Measurements from ENCODE around the gene AKIRIN2.
"Not testable (repeated sequence)": the region's sequence is repeated elsewhere in the genome, so short reads cannot be mapped to it uniquely, and the experiment has no call there.

Gene AKIRIN2

DNA sequence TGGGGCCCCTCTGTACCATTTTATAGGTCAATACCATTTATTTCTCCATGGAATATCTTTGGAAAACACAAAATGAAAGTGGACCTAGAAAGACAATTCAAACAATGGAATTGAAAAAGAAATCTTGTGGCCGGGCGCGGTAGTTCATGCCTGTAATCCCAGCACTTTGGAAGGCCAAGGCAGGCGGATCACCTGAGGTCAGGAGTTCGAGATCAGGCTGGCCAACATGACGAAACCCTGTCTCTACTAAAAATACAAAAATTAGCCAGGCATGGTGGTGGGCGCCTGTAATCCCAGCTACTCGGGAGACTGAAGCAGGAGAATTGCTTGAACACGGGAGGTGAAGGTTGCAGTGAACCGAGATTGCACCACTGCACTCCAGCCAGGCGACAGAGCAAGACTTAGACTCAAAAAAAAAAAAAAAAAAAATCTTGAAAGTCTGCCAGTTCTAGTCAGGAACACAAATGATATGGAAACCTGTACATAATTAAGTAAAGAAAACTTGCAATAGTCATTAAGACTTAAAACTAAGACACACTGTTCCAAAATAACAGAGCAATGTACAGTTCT lies 15.3 kb downstream of the AKIRIN2 start:
- DNase-seq: not testable (repeated sequence)

DNA sequence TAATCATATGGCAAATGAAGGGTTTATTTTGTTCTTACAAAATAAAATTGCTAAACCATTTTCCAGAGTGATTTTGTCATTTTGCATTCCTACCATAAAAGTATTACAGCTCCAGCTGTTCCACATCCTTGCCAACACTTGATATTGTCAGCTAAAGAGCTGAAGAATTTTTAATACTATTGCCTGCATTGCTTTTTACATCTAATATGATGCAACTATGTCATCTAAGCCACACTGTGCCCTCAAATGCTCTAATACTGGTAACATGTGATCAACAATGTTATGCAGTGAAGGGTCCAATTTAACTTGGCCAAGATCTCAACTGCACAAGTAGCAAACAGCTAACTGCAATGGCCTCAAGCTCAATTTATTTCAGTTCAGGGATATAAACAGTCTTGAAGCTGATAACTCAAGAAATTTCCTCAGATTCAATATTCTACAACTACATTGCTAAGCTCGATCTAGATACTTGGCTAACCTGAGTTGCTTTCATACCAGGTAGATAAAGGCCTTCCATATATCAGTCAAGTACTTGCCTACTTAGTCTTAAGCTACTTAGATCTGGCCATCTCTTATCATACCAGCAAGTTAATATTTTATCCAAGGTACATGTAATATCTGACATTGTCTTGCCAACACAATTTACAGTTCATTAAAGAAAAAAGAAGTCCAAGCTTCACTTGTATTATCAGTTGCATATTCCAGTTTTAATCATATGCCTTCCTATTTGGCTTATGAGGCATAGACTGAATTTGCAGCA lies 17.0 kb downstream of the AKIRIN2 start:
- DNase-seq: no peak

DNA sequence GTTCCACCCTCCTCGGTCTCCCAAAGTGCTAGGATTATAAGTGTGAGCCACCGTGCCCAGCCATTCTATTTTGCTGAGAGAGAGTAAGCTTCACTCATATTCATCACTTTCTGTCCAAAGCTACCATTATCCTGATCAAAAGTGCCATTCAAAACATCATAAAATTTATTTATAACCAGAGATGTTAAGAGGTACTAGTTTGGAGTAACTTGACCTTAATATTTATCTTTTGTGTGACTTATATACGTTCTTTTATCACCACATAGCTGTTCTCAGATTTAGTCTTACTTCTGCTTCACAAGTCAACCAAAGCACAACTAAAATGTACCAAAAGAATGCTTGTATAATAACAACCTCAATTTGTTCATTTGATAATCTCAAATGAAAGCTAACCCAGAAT lies 18.1 kb downstream of the AKIRIN2 start:
- no peak for DNase-seq

DNA sequence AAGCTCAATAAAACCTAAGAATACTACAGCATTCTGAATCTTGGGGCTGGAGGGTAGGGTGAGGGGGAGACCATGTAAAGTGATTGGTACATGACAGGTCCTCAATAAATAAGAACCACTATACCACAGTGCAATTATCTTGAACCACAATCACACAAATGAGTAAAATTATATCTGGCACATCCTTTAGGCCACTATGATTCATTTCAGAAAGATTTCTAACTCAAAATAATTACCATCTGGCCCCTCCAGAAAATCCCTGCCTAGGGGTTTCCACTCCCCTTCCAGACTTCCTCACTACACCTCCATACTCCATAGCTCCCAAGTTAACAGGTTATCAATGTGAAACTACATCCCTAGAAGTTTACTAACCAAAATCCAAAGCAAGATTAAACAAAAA lies 19.7 kb downstream of the AKIRIN2 start:
- DNase-seq: no peak

DNA sequence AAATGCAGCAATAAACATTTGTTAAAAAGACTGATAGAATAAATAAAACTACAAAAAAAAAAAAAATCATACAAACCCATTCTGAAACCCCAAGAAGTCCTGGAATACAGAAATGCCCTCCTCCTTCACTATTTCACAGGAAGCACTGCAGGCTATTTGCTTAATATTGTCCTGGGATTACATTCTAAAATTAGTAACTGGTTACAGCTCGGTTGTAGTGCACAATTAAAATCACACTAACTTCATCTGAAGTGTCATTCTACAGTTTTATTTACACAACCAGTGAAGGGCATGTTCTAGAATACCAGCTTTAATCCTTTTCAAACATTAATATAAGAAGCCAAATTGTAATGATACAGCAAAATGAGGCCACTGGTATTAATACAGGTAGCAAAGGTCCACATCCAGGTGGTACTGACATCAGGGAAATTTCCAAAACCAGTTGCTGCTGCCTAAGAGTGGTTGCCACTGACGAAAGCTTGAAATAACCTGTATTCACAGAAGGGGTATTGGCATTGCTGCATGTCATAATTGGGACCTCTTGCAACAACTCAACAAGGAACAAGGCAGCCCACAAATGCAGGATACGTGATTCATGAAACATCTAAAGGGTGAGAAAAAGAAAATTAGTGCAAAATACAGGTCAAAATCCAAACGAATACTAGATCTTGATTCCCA lies 26.9 kb downstream of the AKIRIN2 start:
- DNase-seq: no peak

DNA sequence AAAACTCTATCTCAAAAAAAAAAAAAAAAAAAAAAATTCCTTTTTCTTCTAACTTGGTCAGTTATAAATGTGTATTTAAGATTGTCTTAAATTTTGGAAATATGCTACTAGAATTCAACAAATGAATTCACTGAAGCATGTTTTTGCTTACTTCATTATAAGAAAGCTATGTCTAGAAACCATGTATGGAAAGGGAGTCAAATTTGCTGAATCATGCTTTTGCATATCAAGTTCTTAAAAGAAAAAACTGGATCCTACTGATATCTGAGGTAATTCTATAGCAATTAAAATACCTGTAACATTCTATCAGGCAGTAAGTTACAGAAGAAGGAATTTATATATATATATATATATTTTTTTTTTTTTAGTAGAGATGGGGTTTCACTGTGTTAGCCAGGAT lies 27.7 kb downstream of the AKIRIN2 start:
- DNase-seq: no peak

DNA sequence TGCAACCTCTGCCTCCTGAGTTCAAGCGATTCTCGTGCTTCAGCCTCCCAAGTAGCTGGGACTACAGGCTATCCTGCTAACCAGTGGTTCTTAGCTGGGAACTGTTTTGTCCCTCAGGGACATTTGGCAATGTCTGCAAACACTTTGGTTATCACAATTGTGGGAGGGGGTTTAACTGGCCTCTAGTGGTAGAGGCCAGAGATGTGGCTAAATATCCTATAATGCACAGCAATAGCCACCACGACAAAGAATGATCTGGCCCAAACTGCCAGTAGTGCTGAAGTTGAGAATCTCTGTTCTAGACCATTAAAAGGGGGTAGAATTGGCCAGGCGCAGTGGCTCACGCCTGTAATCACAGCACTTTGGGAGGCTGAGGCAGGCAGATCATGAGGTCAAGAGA lies 28.8 kb downstream of the AKIRIN2 start:
- DNase-seq: no peak

DNA sequence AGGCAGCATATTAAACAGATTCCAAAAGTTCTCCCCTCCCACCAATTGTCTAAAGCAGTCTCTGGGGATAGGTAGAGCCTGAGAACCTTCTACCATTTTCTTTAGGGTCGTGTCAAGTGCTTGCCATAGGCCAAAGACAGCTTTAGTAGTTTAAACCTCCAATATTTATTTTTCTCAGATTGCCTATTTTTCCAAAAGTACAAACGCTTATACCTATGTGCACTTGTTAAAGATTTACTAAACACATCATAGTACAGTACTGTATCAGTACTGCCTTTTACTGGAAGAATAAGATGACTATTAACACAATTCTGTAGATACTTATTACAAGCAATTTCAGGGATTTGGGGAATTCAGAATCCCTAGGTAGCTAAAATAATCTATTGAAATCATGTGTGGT lies 29.4 kb downstream of the AKIRIN2 start:
- DNase-seq: no peak

DNA sequence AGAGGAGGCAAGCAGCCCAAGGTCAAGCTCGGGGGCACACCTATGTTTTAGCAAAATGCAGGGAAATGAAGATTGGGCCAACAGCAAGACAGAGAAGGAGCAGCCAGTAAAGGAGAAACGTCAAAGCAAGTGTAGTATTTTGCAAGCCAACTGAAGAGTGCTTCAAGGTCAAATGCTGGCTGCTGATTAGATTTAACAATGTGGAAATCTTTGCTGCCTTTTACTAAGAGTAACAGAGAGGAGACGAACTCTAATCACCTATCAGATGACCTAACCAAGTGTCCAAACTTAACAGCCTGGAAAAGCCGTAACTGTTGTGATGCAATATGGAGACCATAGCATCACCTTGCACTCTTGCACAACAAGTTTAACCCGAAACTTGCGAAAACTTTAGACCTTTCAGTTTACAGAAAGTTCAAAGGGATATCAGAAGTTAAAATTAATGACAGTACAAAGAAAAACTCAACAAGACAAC lies 30.4 kb downstream of the AKIRIN2 start:
- no peak for DNase-seq

DNA sequence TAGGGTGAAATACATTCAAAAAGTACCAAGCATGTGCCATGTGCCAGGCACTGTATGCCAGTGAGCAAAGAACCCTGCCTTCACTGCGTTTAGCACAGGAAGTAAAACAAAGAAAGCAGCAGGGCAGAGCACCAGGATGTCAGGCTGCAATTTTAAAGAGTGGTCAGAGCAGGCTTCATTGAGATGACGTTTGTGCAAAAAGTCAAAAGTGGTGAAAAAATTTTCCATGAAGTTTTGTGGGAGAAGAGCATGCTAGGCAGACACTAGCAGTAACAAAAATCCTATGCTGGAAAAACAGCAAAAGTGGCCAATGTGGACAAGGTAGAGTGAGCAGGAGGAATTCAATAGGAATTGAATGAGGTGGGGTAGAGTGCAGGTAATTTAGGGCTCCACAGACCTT lies 31.3 kb downstream of the AKIRIN2 start:
- DNase-seq: no peak

DNA sequence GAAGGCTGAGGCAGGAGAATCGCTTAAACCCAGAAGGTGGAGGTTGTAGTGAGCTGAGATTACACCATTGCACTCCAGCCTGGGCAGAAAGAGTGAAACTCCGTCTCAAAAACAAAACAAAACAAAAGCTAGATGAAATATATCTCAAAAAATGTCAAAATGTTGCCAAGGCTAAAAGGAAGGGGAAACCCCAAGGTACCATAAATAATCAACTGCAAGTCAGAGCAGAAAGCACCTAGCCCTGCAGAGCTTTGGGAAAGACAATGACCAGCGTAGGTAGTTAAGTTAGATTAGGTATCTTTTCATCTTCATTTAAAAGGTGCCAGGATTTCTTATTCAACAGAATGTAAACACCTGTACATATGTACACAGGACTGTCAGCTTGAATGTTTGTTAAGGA lies 33.0 kb downstream of the AKIRIN2 start:
- DNase-seq: no peak

DNA sequence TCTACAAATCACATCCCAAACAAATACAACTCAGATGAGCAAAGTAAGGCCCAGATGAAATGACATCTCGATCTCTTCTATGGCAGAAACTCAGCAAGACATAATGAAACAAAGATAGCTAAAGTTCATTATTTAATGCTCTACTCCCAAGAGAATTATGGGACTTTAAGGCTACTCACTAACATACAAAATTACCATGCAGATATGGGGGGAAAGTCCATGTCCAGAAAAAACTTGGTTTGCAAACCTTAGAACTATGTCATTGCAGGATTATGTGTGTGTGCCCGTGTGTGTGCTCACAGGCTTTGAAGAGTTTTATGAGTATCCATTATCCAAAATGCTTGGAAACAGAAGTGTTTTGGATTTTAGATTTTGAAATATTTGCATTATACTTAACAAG lies 34.0 kb downstream of the AKIRIN2 start:
- no peak for DNase-seq

DNA sequence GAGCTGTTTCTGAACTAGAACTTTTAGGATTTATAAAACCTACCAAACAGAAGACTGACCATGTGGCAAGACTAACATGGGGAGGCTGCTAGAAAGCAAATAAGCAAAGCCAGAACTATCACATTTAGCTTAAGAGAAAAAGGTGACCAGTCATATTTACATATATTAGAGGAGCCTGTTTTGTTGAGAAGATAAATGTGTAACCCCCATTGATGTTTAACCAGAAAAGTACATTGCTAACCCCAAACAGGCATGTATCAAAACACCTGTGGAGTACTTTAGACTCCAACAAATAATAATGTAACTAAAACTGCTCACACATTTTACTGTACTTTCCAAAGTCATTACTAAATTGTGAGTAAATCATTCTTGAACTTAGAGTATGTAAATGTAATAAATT lies 35.0 kb downstream of the AKIRIN2 start:
- no peak for DNase-seq

DNA sequence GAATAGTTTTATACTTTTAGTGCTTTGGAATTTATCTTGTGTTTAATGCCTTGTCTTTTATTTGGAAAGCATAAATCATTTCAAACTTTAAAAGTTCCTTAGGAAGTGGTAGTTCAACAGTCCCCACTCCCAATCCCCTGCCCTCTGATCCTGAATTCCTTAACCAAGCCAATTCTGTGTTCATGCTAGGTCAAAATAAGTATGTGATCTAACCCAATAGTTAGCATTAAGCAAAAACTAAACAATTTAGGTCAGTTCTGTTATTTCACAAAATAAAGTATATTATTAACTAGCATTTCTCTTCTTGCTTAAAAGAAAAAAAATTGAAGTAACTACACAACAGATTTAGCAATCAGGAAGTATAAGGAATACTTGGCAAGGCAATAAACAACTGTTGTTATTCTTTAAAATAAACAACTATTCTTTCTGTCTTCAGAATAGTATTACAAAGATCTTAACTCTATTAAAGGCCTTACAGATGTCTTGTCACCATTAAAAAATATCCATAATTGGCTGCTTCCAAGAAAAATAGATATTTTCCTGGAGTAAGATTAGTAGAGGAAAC lies 37.0 kb downstream of the AKIRIN2 start:
- DNase-seq: no peak

DNA sequence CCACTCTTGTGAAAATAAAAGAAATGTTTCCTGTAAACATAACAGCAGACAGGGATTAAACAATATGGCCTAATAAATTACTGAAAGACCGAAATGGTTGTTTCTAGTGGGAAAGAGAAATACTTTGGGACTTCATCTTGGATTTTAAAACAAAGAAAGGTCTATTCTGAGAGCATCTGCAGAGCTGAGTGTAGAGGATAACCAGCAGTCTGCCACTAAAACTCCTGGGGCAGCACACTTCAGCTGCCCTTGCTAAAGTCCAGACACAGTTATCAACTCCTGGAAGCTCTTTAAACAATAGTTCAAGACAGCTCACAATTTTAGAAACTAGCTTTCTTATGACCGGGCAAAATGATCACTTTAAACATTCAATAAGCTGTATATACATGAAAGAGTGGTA lies 38.6 kb downstream of the AKIRIN2 start:
- no peak for DNase-seq

DNA sequence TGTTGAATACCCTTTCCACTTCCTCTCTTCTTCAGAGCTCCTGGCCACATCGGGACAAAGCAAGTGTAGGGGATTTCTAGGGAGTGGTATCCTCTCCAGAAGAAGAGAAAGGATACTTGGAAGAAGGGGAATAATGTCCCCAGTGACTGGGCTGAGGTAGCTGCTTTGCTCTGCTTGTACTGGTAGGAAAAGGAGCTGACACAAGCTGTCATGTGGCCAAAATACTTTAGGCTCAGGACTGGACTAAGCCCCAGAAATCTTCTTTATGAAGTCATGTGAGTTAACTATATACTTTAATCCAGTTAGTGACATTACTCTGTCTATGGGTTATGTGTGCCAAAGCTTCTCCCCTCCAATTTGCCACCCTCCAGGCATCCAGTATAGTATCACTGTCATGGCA lies 40.5 kb downstream of the AKIRIN2 start:
- DNase-seq: no peak

DNA sequence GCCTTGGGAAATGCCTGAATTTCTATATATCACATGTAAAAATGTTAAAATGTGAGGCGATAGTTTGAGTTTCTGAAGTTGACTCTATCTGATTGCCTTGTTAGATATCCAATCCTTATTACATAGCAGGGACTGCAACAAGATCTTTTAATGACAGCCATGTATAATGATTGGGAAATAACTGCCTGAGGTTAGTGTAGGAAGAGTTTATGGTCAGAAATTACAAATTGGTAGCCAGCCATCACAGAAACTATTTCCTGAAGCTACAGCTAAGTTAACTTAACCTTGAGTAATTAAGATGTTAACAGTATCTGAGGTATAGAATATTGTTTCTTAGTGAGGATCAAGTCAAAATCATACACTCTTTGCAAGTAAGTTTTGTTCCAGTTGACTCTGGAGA lies 41.0 kb downstream of the AKIRIN2 start:
- no peak for DNase-seq

DNA sequence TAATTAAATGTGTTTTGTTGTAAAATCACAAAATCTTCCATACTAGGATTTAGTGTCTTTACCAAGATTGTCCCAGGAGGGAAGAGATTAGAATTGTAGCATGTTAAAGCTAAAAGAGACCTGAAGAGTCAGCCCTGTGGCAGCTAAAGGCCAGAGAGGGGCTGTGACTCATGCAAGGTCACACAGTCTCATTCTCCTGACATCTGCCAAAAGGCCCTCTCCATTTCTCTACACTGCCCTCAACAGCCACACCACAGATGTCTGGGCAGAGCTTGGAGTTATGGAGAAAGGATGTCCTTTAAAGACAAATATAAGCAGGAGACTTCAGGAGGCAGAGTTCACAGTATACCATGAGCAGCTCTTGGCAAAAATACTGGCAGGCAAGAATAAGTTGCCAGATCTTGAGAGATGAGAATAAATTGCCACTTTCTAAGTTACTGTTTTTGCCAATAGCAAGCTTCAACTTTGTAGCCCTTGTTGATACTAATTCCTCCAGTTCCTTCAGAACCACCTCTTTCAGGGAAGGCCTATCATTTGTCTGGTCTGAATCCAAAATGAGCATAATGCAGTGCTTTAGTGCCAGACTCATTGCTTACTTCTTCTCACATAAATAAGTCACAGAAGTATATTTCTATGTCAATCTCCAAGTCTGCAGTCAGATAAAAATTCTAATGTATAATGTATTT lies 41.7 kb downstream of the AKIRIN2 start:
- DNase-seq: no peak

DNA sequence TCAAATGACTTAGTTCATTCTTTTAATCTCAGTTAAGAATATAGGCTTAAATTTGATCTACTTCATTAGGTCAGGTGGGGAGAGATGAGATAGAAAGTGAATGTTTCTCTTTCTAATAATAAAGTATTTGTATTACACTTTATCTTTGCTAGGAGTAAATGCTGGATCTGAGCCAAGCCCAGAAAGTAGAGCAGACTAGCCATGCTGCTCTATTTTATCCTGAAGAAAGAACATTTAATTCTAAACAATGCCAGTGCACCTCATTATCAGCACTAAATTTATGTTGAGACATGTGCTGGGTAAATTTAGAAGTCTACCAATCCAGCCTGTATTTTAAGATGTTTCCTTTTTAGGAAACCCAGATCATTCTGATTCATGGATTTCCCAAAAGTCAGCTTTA lies 43.5 kb downstream of the AKIRIN2 start:
- no peak for DNase-seq

DNA sequence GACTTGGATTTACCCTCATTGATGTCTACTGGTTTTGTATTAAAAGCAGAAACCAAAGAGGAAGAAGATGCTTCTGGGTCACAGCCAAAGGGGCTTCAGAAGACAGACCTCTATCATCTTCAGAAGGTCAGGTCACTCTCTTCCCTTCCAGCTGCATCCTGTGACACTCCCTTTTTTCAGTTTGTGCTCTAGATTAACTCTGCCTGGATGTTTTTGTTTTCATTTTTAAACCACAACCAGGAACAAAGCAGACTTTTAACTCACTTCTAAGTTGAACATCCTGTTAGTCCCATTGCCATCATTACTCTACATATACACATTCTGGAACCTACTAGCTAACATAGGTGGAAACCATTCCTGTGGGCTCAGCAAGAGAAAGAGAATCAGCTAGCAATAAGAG lies 45.2 kb downstream of the AKIRIN2 start:
- no peak for DNase-seq

DNA sequence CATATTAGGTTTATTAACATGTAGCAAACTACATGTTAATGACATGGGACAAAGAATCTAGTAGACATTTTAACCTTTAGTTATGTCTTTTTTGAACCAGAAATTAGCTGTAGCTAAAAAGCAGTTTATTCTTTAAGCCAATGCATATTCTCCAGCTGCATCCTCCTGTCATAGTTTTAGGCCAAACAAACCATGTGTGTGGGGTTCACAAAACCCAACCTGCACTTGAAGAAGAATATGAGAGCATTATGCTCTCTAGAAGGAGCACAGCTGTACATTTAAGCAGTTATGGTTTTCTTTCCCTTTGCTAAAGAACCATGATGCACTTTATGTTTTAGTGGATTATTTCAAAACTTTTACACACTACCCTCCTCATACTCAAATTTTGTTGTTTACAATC lies 46.2 kb downstream of the AKIRIN2 start:
- DNase-seq: no peak

DNA sequence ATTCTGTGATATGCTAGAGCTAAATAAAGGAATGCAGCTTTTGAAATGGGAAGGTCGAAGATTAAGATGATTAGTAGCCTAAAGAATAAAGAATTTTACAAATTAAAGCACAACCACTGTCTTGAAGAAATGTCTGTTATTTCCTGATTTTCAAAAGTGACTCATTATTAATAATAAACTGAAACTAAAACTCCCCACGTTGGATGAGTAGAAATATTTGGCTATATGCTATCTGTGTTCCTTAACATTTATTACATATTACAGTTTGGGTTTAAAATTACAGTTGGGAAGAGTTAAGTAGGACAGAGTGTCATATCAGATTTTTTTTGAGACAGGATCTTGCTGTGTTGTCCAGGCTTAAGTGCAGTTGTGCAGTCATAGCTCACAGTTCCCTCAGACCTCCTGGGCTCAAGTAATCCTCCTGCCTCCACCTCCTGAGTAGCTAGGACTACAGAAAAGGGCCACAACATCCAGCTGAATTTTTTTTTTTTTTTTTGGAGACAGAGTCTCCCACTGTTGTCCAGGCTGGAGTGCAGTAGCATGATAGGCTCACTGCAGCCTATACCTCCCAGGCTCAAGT lies 47.1 kb downstream of the AKIRIN2 start:
- no peak for DNase-seq

DNA sequence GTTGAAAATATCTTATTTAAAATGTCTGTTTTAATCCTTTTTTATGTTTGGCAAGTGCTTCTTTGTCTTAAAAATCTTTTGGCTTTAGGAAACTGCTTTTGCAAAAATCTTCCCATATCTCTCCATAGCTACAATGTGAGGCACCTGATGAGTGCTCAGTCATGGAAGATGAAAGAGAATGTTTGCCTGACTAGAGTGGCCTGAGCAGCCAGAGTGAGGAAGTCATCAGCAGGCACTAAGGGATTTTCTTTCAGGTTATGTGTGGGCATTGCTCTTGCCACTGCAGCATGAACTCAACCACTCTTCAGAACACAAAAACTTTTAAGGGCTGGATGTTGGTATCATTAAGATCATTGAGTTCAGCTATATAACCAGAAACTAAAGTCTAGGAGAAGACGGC lies 47.9 kb downstream of the AKIRIN2 start:
- DNase-seq: no peak

Measured in right forelimb (tissue), 1 donor.